DND-41 (cell line): ENCODE results near the gene SHROOM2.

ENCODE experiments used
- ATAC-seq: fragments of 200-7000 bp; cut with Tn5 transposase; 3 replicates; pipeline ENCODE4 v1.9.1; 2021; ENCODE audit warnings: low read depth; ENCODE audit not compliant: insufficient read depth
- DNase-seq: peaks from one replicate; pipeline ENCODE4 v3.0.0-alpha.2; 2020
- H2AFZ ChIP-seq: 2 replicates; pipeline ENCODE4 v1.6.0; 2012; ENCODE audit warnings: low read depth, low read length
- H3K27ac ChIP-seq: 2 replicates; pipeline ENCODE4 v1.5.1; 2012; ENCODE audit warnings: low read length, inconsistent platforms
- H3K27me3 ChIP-seq: fragments of 200-600 bp; sonication (generic); 2 replicates; pipeline ENCODE4 v1.6.0; 2012; ENCODE audit warnings: low read length, mild to moderate bottlenecking, inconsistent platforms; ENCODE audit not compliant: insufficient read depth, poor library complexity
- H3K36me3 ChIP-seq: 2 replicates; pipeline ENCODE4 v1.5.1; 2012; ENCODE audit warnings: low read length, inconsistent platforms; ENCODE audit not compliant: insufficient read depth
- H3K4me1 ChIP-seq: 2 replicates; pipeline ENCODE4 v1.5.1; 2012; ENCODE audit warnings: mild to moderate bottlenecking, low read length; ENCODE audit not compliant: insufficient read depth
- H3K4me2 ChIP-seq: 2 replicates; pipeline ENCODE4 v1.6.0; 2012; ENCODE audit warnings: mild to moderate bottlenecking, moderate library complexity, low read length, inconsistent platforms; ENCODE audit not compliant: insufficient read depth
- H3K4me3 ChIP-seq, 2 experiments: fragments of 200-600 bp in 1 of 2; shearing (Covaris generic) in 1 of 2; 2 replicates each; pipeline ENCODE4 v1.5.1; 2012 to 2016; ENCODE audit warnings: inconsistent platforms in 2 of 2, low read length in 2 of 2, mild to moderate bottlenecking in 2 of 2, low read depth in 1 of 2, moderate library complexity in 1 of 2
- H3K79me2 ChIP-seq: 2 replicates; pipeline ENCODE4 v1.6.0; 2012; ENCODE audit warnings: low read length, inconsistent platforms; ENCODE audit not compliant: insufficient read depth
- H3K9ac ChIP-seq: 2 replicates; pipeline ENCODE4 v1.6.0; 2012; ENCODE audit warnings: low read depth, mild to moderate bottlenecking, inconsistent platforms, low read length, moderate library complexity
- H3K9me3 ChIP-seq: 2 replicates; pipeline ENCODE4 v1.5.1; 2012; ENCODE audit warnings: low read length, moderate library complexity, mild to moderate bottlenecking, inconsistent platforms; ENCODE audit not compliant: insufficient read depth, severe bottlenecking
- H4K20me1 ChIP-seq: 2 replicates; pipeline ENCODE4 v1.6.0; 2012; ENCODE audit warnings: low read length; ENCODE audit not compliant: insufficient read depth
- CTCF ChIP-seq: IDR thresholded peaks from 2 replicates; pipeline ENCODE4 v1.5.1; 2012; ENCODE audit warnings: borderline replicate concordance, low read length, moderate library complexity, mild to moderate bottlenecking; ENCODE audit not compliant: poor library complexity, severe bottlenecking; ENCODE audit errors: extremely low read depth
- EZH2 ChIP-seq: IDR thresholded peaks from 3 replicates; pipeline ENCODE4 v1.6.1; 2012; ENCODE audit warnings: borderline replicate concordance, low read depth, mild to moderate bottlenecking, moderate library complexity, low read length, inconsistent platforms; ENCODE audit not compliant: severe bottlenecking

Gene SHROOM2

GRCh38 chrX:9874483-9874882 is 88.3 kb downstream of the SHROOM2 start:
- H3K4me3 ChIP-seq = no peak overlapping the region
- H3K27me3 ChIP-seq = no peaks in the 10 kb centered on the region
- TF ChIP-seq EZH2 = no peak
- no peak for TF ChIP-seq CTCF
- H3K9ac ChIP-seq = no peak overlapping the region
- no peaks in the 10 kb centered on the region for H3K4me1 ChIP-seq
- no peak overlapping the region for H3K27ac ChIP-seq
- H3K79me2 ChIP-seq = no peaks in the 10 kb centered on the region
- H3K4me2 ChIP-seq = no peak overlapping the region
- H4K20me1 ChIP-seq = no peaks in the 10 kb centered on the region
- DNase-seq = no peak
- no peak for ATAC-seq
- no peaks in the 10 kb centered on the region for H3K36me3 ChIP-seq
- no peaks in the 10 kb centered on the region for H3K9me3 ChIP-seq
- H2AFZ ChIP-seq = no peak overlapping the region

- Histone ChIP-seq H3K9ac (no peak overlapping the region), H3K79me2 (no peaks in the 10 kb centered on the region), H3K4me2 (no peak overlapping the region), H3K9me3 (no peaks in the 10 kb centered on the region), H4K20me1 (no peaks in the 10 kb centered on the region), H2AFZ (no peak overlapping the region), H3K27ac (no peak overlapping the region), H3K36me3 (no peaks in the 10 kb centered on the region), H3K27me3 (no peaks in the 10 kb centered on the region), H3K4me1 (no peaks in the 10 kb centered on the region), H3K4me3 (no peak overlapping the region)
- DNase-seq = no peak
- ATAC-seq = no peak
- no peak for TF ChIP-seq EZH2
- no peak for TF ChIP-seq CTCF
Measured at GRCh38 chrX:9875801-9876200, 89.6 kb downstream of the SHROOM2 start.

- Histone ChIP-seq H3K27ac (no peak overlapping the region), H3K9ac (no peak overlapping the region), H3K36me3 (no peaks in the 10 kb centered on the region), H3K4me1 (no peaks in the 10 kb centered on the region), H3K9me3 (no peaks in the 10 kb centered on the region), H2AFZ (no peak overlapping the region), H3K27me3 (no peaks in the 10 kb centered on the region), H3K4me3 (no peak overlapping the region), H3K4me2 (no peak overlapping the region), H4K20me1 (no peaks in the 10 kb centered on the region), H3K79me2 (no peaks in the 10 kb centered on the region)
- DNase-seq (no peak), ATAC-seq (peak; percentile 85)
- TF ChIP-seq CTCF = no peak
- TF ChIP-seq EZH2 = no peak
Measured at GRCh38 chrX:9876201-9876600, 90.0 kb downstream of the SHROOM2 start.
